Peyer's patch (tissue), 4 donors: ENCODE data around the gene PRR3.

Experiments used
- POLR2A ChIP-seq, 2 donors: fragments of 450-650 bp; IDR thresholded peaks; one replicate each; pipeline ENCODE4 v1.5.1; 2017; ENCODE audit warnings: antibody characterized with exemption in 2 of 2, mild to moderate bottlenecking in 2 of 2, moderate library complexity in 2 of 2
- TF ChIP-seq, protein P1 (sequence below), 6 experiments: fragments of 450-650 bp in 4 of 6; fragments of 200-600 bp in 2 of 6; sonication (generic) in 1 of 6; IDR thresholded peaks; one replicate each; pipeline ENCODE4 v1.5.1; 2017 to 2019; ENCODE audit warnings: antibody characterized with exemption in 6 of 6, mild to moderate bottlenecking in 3 of 6, moderate library complexity in 1 of 6

- no peak for TF ChIP-seq POLR2A (IDR thresholded peaks at IDR 0.05)
- TF ChIP-seq, protein P1, sequence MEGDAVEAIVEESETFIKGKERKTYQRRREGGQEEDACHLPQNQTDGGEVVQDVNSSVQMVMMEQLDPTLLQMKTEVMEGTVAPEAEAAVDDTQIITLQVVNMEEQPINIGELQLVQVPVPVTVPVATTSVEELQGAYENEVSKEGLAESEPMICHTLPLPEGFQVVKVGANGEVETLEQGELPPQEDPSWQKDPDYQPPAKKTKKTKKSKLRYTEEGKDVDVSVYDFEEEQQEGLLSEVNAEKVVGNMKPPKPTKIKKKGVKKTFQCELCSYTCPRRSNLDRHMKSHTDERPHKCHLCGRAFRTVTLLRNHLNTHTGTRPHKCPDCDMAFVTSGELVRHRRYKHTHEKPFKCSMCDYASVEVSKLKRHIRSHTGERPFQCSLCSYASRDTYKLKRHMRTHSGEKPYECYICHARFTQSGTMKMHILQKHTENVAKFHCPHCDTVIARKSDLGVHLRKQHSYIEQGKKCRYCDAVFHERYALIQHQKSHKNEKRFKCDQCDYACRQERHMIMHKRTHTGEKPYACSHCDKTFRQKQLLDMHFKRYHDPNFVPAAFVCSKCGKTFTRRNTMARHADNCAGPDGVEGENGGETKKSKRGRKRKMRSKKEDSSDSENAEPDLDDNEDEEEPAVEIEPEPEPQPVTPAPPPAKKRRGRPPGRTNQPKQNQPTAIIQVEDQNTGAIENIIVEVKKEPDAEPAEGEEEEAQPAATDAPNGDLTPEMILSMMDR (IDR thresholded peaks at IDR 0.05): no peak
Measured at GRCh38 chr6:30601815-30602641, 44.9 kb downstream of the PRR3 start.
